Measurements from ENCODE around the gene EXD3. TPM values are rescaled to one million over a fixed set of nuclear protein-coding genes. Genes with fewer than 3 reads are reported as not detected.

The EXD3 gene
- total RNA-seq, 1 donor from 2014 or later: 14.2 TPM

GRCh38 chr9:137432687-137433348 lies 9.9 kb upstream of the EXD3 start:
- no peak for DNase-seq

- DNase-seq: no peak
These were observed 8.5 kb upstream of the EXD3 start for GRCh38 chr9:137431416-137431931.

DNA sequence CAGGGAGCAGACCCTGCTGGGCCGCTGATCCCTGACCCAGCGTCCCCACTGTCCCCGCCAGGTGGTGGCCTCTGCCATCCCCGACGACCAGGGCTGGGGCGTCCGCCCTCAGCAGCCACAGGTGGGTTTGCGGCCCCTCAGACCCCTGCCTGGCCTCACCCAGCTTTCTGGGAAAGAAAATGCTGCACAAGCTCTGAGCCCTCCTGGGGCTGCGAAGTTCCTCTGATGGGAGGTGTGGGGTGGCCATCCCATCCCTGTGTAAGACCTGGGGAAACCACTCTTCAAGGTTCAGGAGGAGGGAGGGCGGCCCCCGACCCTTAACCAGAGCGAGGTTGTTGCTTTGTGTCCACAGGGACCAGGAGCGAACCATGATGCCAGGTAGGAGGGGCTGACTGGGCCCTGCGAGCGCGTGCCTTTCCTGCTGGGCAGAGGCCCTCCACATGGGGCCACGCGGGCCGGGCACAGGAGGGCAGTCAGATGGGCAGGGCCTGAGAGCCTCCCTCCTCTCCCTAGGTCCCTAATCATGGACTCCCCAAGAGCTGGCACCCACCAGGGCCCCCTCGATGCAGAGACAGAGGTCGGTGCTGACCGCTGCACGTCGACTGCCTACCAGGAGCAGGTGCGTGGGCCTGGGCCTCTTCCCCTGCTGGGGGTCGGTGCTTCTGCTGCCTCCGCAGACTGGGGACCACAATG lies 7.9 kb upstream of the EXD3 start:
- no peak for DNase-seq

- no peak for DNase-seq
These were observed 7.2 kb upstream of the EXD3 start for GRCh38 chr9:137429974-137430722.

DNA sequence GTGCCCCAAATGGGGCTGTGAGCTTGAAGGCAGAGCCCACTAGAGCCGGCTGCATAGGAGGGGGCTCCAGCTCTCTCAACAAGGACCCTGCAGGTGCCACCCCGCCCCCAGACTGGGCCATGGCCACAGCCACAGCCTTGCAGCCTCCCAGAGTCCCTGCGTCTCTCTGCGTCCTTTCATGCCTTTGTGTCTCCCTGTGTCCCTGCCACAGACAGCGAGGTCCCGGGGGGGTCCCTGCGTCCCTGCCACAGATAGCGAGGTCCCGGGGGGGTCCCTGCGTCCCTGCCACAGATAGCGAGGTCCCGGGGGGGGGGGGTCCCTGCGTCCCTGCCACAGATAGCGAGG lies 6.6 kb upstream of the EXD3 start:
- DNase-seq: no peak

DNA sequence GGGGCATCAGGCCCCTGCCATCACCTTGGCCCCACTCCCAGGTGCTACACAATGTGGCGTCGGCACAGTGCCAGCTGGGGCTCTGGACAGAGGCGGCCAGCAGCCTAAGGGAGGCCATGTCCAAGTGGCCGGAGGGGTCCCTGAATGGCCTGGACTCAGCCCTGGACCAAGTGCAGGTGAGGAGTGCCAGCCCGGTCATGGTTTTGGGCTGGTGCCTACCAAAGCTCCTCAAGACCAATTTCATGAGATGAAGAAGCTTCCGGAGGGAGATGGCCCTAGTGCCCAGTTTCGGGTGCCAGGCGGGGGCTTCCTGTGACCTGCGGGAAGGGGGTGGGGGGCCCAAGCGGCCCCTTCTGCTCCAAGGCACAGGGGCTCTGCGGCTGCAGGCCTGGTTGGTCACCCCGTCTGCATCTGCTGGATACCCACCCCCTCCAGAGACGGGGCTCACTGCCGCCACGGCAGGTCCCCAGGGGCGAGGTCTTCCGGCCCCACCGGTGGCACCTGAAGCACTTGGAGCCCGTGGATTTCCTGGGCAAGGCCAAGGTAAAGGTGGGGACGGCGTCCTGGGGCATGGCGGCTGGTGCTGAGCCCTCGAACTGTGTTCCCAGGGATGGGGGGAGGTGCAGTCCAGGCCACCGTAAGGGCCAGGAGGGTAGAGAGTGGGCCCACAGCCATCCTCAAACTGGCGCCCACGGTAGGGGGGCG lies 6.0 kb upstream of the EXD3 start:
- no peak for DNase-seq

GRCh38 chr9:137428311-137428630 lies 5.3 kb upstream of the EXD3 start:
- no peak for DNase-seq

DNA sequence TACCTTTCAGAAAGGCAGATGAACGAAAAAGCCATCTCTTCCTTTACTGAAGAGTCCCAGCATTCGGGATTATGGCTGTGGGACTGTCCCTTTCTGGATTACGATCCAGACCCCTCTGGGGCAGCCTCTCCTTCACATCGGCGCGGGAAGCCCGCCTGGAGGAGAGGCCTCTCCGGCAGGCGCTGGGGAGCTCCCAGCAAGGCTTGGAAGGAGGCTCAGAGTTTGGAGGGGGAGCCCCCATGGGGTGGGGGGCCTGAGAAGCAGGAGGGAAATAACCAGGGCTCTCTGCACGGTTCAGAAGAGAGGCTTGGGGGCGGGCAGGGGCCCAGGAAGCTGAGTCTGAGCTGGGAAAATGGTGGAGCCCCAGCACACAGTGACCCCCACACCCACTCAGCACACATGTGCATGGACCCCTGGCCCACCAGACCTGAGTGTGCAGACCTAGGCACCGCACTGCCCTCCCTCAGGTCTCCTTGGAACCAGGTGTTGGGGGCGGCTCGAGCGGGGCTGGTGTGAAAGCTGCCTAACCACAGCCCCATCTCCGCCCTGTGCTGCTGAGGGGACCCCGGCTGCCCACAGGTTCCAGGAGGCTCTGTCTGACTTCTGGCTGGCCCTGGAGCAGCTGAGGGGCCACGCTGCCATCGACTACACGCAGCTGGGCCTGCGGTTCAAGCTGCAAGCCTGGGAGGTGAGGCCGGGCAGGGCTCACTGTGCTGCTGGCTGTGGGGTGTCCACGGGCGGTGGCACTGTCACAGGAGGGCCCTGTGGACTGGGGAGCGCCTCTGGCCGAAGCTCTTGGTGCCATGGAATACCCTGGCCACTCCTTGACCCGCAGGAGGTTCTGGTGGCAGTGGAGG lies 4.7 kb upstream of the EXD3 start:
- no peak for DNase-seq

- DNase-seq: no peak
These were observed 3.2 kb upstream of the EXD3 start for GRCh38 chr9:137426018-137426681.

DNA sequence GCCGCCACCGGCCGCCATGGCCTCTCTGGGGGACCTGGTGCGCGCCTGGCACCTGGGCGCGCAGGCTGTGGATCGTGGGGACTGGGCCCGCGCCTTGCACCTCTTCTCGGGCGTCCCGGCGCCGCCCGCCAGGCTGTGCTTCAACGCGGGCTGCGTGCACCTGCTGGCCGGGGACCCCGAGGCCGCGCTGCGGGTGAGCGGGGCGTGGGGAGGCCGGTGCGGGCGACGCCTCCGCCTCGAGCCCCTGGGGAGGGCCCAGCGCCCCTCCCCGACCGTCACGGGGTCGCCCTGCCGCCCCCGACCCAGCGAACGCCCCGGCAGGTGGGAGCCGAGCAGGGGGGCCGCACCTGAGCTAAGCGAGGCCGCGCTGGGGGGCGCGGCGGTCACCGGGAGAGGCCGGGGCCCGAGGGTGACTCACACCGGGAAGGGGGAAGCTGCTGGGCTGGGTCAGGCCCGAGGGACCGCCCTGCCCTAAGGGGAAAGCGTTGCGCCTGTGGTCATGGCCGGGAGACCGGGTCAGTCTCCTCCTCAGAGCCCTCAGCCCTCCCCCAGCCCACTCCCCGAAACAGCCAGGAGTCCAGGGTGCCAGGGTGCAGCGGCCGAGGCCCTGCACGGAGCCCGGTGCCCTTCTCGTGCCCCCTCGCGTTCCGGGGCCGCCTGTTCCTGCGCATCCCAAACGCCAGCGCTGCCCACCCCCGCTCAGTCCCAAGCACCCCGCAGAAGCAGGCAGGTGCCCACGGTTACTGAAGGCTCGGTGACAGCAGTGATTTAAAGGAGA lies 741 bp upstream of the EXD3 start:
- DNase-seq: no peak

GRCh38 chr9:137421838-137422603 lies 941 bp downstream of the EXD3 start:
- no peak for DNase-seq

- DNase-seq: no peak
These were observed 5.6 kb downstream of the EXD3 start for GRCh38 chr9:137417161-137418021.

DNA sequence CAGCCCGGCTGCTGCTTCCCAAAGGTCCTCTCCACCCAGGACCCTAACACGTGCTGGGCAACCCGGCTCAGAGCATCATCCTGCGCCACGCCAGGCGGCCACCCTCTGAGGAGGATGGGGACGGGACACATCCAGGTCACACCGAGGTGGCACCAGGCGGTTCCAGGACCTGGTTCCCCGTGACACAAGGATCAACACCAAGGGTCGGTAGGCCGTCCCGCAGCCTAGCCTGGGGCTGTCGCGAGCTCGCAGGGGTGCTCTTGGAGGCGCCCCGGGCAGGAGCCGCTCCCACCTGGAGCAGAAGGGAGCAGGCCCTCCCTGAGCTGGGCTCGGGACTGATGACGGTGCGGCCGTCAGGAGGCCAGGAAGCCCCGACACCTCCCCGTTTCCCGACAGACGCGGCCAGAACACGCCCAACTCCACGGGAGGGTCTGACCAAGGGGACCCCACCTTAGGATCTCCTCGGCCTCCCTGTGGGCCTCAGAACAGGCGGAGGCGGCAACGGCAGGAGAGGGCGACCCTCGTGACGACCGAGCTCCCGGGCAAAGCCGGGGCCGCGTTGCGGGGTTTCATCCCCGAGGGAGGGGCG lies 6.3 kb downstream of the EXD3 start:
- no peak for DNase-seq

DNA sequence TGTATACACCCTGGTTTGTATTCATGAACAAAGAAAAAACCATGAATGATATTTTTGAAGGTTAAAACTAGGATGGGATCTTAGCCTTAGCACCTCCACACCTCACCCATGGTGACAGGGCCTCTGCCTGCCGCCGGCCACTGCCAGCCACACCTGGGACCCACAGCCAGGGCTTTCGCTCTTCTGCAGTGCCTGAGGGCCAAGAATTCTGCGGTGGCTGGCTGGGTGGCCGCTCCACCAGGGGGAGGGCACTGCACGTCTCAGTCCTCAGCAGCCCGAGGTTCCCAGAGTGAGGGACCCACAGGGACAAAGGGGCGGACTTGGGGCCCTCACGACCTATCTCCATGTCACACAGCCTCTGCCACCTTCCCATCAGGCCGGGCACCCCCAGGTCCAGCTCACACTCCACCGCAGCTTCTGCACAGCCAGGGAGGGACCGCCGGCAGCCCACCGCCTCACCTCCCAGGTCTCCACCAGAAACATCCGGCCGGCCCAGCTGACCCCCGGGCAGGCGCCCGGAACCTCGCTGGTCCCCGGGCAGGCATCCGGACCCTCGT lies 6.9 kb downstream of the EXD3 start:
- no peak for DNase-seq

- DNase-seq: no peak
These were observed 7.5 kb downstream of the EXD3 start for GRCh38 chr9:137415451-137415850.

DNA sequence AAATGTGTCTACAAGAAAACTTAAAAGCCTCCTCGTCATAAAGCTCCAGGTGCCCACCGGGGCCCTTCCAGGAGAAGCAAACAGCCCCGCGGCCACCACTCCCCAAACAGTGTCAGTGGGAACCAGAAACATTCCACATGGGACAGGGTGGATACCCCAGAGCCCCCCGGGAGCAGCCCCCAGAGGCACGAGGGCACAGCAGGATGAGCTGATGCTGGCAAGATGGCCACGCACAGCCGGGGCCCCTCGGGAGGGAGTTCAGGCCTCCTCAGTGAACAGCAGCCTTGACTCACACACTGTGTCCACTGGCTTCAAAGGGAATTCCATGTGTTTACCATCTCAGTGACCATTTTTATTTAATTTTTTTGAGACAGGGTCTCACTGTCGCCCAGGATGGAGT lies 10.5 kb downstream of the EXD3 start:
- DNase-seq: no peak

GRCh38 chr9:137411645-137412380 lies 11.1 kb downstream of the EXD3 start:
- no peak for DNase-seq

All from occipital lobe (tissue), 2 donors.